SH-SY5Y (cell line): ENCODE measurements around the gene PSTK.

Experiments
- GATA2 ChIP-seq: IDR thresholded peaks from 2 replicates; pipeline ENCODE4 v1.6.1; 2011; ENCODE audit warnings: mild to moderate bottlenecking, low read depth, low read length
- GATA3 ChIP-seq: IDR thresholded peaks from 2 replicates; pipeline ENCODE4 v1.6.1; 2011; ENCODE audit warnings: low read depth, mild to moderate bottlenecking, low read length, moderate library complexity

DNA sequence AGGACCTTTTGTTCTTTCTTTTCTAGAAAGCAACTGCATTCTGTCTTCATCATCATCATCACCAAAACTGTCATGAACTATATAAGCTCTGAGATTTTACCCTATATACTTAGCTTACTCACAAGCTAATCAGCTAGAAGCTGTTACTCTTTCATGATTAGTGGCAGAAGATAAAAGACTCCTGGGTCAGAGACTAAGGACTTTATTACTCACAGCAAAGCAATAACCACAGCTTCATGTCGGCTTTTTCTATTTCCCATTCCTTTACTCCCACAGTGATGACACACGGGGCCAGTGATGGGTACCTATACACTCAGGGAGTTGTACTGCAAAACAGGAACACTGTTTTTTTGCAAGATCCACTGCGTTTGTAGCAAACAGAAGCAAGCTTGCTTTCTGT, 17.8 kb upstream of the PSTK start:
- TF ChIP-seq GATA3 (no peak), GATA2 (no peak)
